ENCODE measurements around the gene F12. TPM values are rescaled to one million over a fixed set of nuclear protein-coding genes. Genes with fewer than 3 reads are reported as not detected.

Gene F12
- total and polyA plus RNA-seq, 10 donors = 0.60 to 2.3 (median 1.1) TPM

- no peaks in the 10 kb centered on the region for H3K9me3 ChIP-seq
- peaks cover 17 to 70% (median 39%) of the 10 kb centered on the region in 6 donors for H3K4me1 ChIP-seq
- DNase-seq = no peak
- peak overlapping the region; percentile 3 to 86 (median 60) for H3K27ac ChIP-seq
- H3K27me3 ChIP-seq (replicated peaks in 1 of 7) = peaks cover 0 to 18% (median 0%) of the 10 kb centered on the region in 7 donors
- intact Hi-C loops (cut with DNase I; ENCODE audit: low total_unique reads) = loop anchor here (5.0 kb wide), 1 partner anchor 113 kb away; no protein-coding TSS in a partner anchor
- no peaks in the 10 kb centered on the region for H3K36me3 ChIP-seq
- 28 to 46% (median 42%) methylated on average over 21 of the region's 21 CpGs for WGBS, 5 donors
- peak overlapping the region in 1 of 8 donors; percentile 18 for H3K4me3 ChIP-seq
- TF ChIP-seq POLR2A (IDR thresholded peaks at IDR 0.05) (no peak), POLR2AphosphoS5 (IDR thresholded peaks at IDR 0.05) (peak in 1 of 3 donors; percentile 30)
These were observed 19.9 kb downstream of the F12 start for GRCh38 chr5:177389241-177390169.

GRCh38 chr5:177388521-177389052 lies 20.8 kb downstream of the F12 start:
- intact Hi-C loops (cut with DNase I; ENCODE audit: low total_unique reads) = no loop called here
- peak overlapping the region in 1 of 8 donors; percentile 18 for H3K4me3 ChIP-seq
- TF ChIP-seq CTCF (IDR thresholded peaks at IDR 0.05 in 8 of 11, conservative IDR thresholded peaks at IDR 0.05 in 3 of 11) (no peak), POLR2AphosphoS5 (IDR thresholded peaks at IDR 0.05) (no peak), POLR2A (IDR thresholded peaks at IDR 0.05) (no peak)
- no peak for DNase-seq
- no peaks in the 10 kb centered on the region for H3K36me3 ChIP-seq
- H3K9me3 ChIP-seq = no peaks in the 10 kb centered on the region
- H3K4me1 ChIP-seq = peaks cover 17 to 70% (median 38%) of the 10 kb centered on the region in 6 donors
- WGBS, 5 donors = 79 to 92% (median 83%) methylated on average over 10 of the region's 10 CpGs
- peaks cover 0 to 23% (median 0%) of the 10 kb centered on the region in 7 donors for H3K27me3 ChIP-seq (replicated peaks in 1 of 7)
- H3K27ac ChIP-seq = peak overlapping the region in 7 of 8 donors; percentile 5 to 86 (median 55)

- TF ChIP-seq CTCF (IDR thresholded peaks at IDR 0.05 in 8 of 11, conservative IDR thresholded peaks at IDR 0.05 in 3 of 11) = no peak
- TF ChIP-seq POLR2A (IDR thresholded peaks at IDR 0.05) = no peak
- TF ChIP-seq POLR2AphosphoS5 (IDR thresholded peaks at IDR 0.05) = no peak
- H3K4me1 ChIP-seq = peaks cover 17 to 66% (median 35%) of the 10 kb centered on the region in 6 donors
- peaks cover 0 to 24% (median 0%) of the 10 kb centered on the region in 7 donors for H3K27me3 ChIP-seq (replicated peaks in 1 of 7)
- H3K27ac ChIP-seq = peak overlapping the region in 1 of 8 donors; percentile 86
- no peaks in the 10 kb centered on the region for H3K9me3 ChIP-seq
- no peaks in the 10 kb centered on the region for H3K36me3 ChIP-seq
- intact Hi-C loops (cut with DNase I; ENCODE audit: low total_unique reads) = no loop called here
- H3K4me3 ChIP-seq = no peak overlapping the region
- WGBS, 5 donors = 80 to 96% (median 85%) methylated on average over 12 to 14 of the region's 14 CpGs
- DNase-seq = no peak
These were observed 22.0 kb downstream of the F12 start for GRCh38 chr5:177387405-177387804.

- no peak overlapping the region for H3K27ac ChIP-seq
- TF ChIP-seq POLR2AphosphoS5 (IDR thresholded peaks at IDR 0.05) = no peak
- TF ChIP-seq CTCF (IDR thresholded peaks at IDR 0.05 in 8 of 11, conservative IDR thresholded peaks at IDR 0.05 in 3 of 11) = no peak
- no peak for TF ChIP-seq POLR2A (IDR thresholded peaks at IDR 0.05)
- H3K4me1 ChIP-seq = peaks cover 17 to 70% (median 35%) of the 10 kb centered on the region in 6 donors
- DNase-seq = no peak
- H3K4me3 ChIP-seq = no peak overlapping the region
- WGBS, 5 donors = 90 to 93% (median 92%) methylated on average over 8 of the region's 8 CpGs
- H3K36me3 ChIP-seq = no peaks in the 10 kb centered on the region
- H3K27me3 ChIP-seq (replicated peaks in 1 of 7) = peaks cover 0 to 26% (median 0%) of the 10 kb centered on the region in 7 donors
- H3K9me3 ChIP-seq = no peaks in the 10 kb centered on the region
- intact Hi-C loops (cut with DNase I; ENCODE audit: low total_unique reads) = no loop called here
These were observed 22.8 kb downstream of the F12 start for GRCh38 chr5:177386542-177386941.
